A549 (cell line): ENCODE data around the gene ABCA13. TPM values are rescaled to one million over a fixed set of nuclear protein-coding genes. Genes with fewer than 3 reads are reported as not detected.

Source experiments
- ATAC-seq, 2 experiments: fragments of 200-7000 bp in 1 of 2; fragments of >200 bp in 1 of 2; cut with Nextera tagmentation in 1 of 2; cut with Tn5 transposase in 1 of 2; 3 replicates each; pipeline versions ENCODE4 v1.8.0 to v1.9.1; 2018 to 2020; ENCODE audit warnings: mild to moderate bottlenecking in 1 of 2, moderate library complexity in 1 of 2
- CTCF ChIA-PET: fragments of 300-600 bp; sonication (Branson Sonifier 250); formaldehyde crosslinking; extraction: SDS; loops from one replicate; lab custom pipeline; 2021; ENCODE audit warnings: antibody characterized with exemption, inconsistent platforms; lab: Yijun Ruan, JAX
- POLR2A ChIA-PET: fragments of 350-600 bp; formaldehyde crosslinking; extraction: SDS; loops from one replicate; lab custom pipeline; 2021; ENCODE audit warnings: antibody characterized with exemption, inconsistent platforms; lab: Yijun Ruan, JAX
- DNase-seq, 2 experiments: peaks; one replicate each; pipeline versions ENCODE4 v3.0.0 to v3.0.0-alpha.2; 2011 to 2016; ENCODE audit warnings: low read depth in 1 of 2, low spot score in 1 of 2
- FAIRE-seq: peaks from 2 replicates; lab custom pipeline; 2011; peaks lifted over from hg19 to GRCh38; lab: Jason Lieb, UNC
- H3K27ac ChIP-seq, 2 experiments: fragments of >200 bp; sonication (Bioruptor Twin); formaldehyde crosslinking; 3 replicates each; pipeline ENCODE4 v1.5.1; 2016 to 2017
- H3K4me1 ChIP-seq: fragments of >200 bp; sonication (Bioruptor Twin); formaldehyde crosslinking; 3 replicates; pipeline ENCODE4 v1.6.1; 2016
- H3K4me2 ChIP-seq: fragments of >200 bp; sonication (Bioruptor Twin); formaldehyde crosslinking; 3 replicates; pipeline ENCODE4 v1.6.1; 2016
- H3K4me3 ChIP-seq: fragments of >200 bp; sonication (Bioruptor Twin); formaldehyde crosslinking; 3 replicates; pipeline ENCODE4 v1.5.1; 2016
- H3K9me3 ChIP-seq: fragments of >200 bp; sonication (Bioruptor Twin); formaldehyde crosslinking; 3 replicates; pipeline ENCODE4 v1.6.1; 2016
- CBX2 ChIP-seq: fragments of 200-600 bp; sonication (generic); IDR thresholded peaks from 2 replicates; pipeline ENCODE4 v1.6.1; 2016; ENCODE audit warnings: low read depth, mild to moderate bottlenecking, borderline replicate concordance
- CBX8 ChIP-seq: fragments of 200-600 bp; sonication (generic); IDR thresholded peaks from 2 replicates; pipeline ENCODE4 v1.6.1; 2016
- CEBPB ChIP-seq, 2 experiments: fragments of >200 bp in 1 of 2; sonication (Bioruptor Twin) in 1 of 2; formaldehyde crosslinking in 1 of 2; IDR thresholded peaks; 2 replicates each; pipeline ENCODE4 v1.6.1; 2012 to 2016
- CHD2 ChIP-seq: fragments of 150-350 bp; IDR thresholded peaks from 2 replicates; pipeline ENCODE4 v1.6.1; 2014; ENCODE audit warnings: low read length; ENCODE audit not compliant: partially characterized antibody
- EHMT2 ChIP-seq: fragments of 200-600 bp; sonication (generic); IDR thresholded peaks from 2 replicates; pipeline ENCODE4 v1.6.1; 2016; ENCODE audit warnings: antibody characterized with exemption, low read depth, mild to moderate bottlenecking, moderate library complexity
- ELK1 ChIP-seq: fragments of 150-350 bp; IDR thresholded peaks from 2 replicates; pipeline ENCODE4 v1.6.1; 2014; ENCODE audit warnings: low read depth, mild to moderate bottlenecking, low read length
- ESRRA ChIP-seq: fragments of 150-350 bp; IDR thresholded peaks from 2 replicates; pipeline ENCODE4 v1.6.1; 2014; ENCODE audit warnings: mild to moderate bottlenecking, low read length, borderline replicate concordance
- FOSB ChIP-seq: fragments of 250-450 bp; sonication (Bioruptor Pico); IDR thresholded peaks from 2 replicates; pipeline ENCODE4 v1.5.0; 2020; ENCODE audit warnings: mild to moderate bottlenecking, moderate library complexity
- FOSL2 ChIP-seq, 2 experiments: fragments of 450-650 bp in 1 of 2; fragments of >200 bp in 1 of 2; sonication (Bioruptor Twin) in 1 of 2; formaldehyde crosslinking; IDR thresholded peaks; 2 replicates each; pipeline versions ENCODE4 v1.5.0 to v1.6.1; 2016 to 2020; ENCODE audit warnings: mild to moderate bottlenecking in 1 of 2, moderate library complexity in 1 of 2
- FOXS1 ChIP-seq: fragments of 250-450 bp; sonication (Bioruptor Pico); IDR thresholded peaks from 2 replicates; pipeline ENCODE4 v1.5.0; 2020; ENCODE audit warnings: mild to moderate bottlenecking, moderate library complexity
- GATA3 ChIP-seq: IDR thresholded peaks from 2 replicates; pipeline ENCODE4 v1.6.1; 2012; ENCODE audit warnings: borderline replicate concordance
- HEYL ChIP-seq: fragments of 250-450 bp; sonication (Bioruptor Pico); IDR thresholded peaks from 2 replicates; pipeline ENCODE4 v1.8.0; 2021; ENCODE audit warnings: mild to moderate bottlenecking, moderate library complexity
- KDM5A ChIP-seq: fragments of 200-600 bp; sonication (generic); IDR thresholded peaks from 2 replicates; pipeline ENCODE4 v1.6.1; 2016; ENCODE audit warnings: antibody characterized with exemption, mild to moderate bottlenecking
- MAFK ChIP-seq: fragments of 450-650 bp; IDR thresholded peaks from 2 replicates; pipeline ENCODE4 v1.6.1; 2014; ENCODE audit not compliant: partially characterized antibody
- NPAS2 ChIP-seq: fragments of 250-450 bp; sonication (Bioruptor Pico); IDR thresholded peaks from 2 replicates; pipeline ENCODE4 v1.8.0; 2022; ENCODE audit warnings: mild to moderate bottlenecking, moderate library complexity, borderline replicate concordance
- NR3C1 ChIP-seq: fragments of >200 bp; sonication (Bioruptor Twin); formaldehyde crosslinking; IDR thresholded peaks from 3 replicates; pipeline ENCODE4 v1.6.1; 2017
- PBX3 ChIP-seq: IDR thresholded peaks from 2 replicates; pipeline ENCODE4 v1.6.1; 2012
- PHF8 ChIP-seq: fragments of 200-600 bp; sonication (generic); IDR thresholded peaks from 2 replicates; pipeline ENCODE4 v1.6.1; 2016; ENCODE audit warnings: low read depth, mild to moderate bottlenecking, antibody characterized with exemption, moderate library complexity, borderline replicate concordance
- POLR2AphosphoS2 ChIP-seq: conservative IDR thresholded peaks from 2 replicates; pipeline ENCODE4 v1.6.1; 2012; ENCODE audit warnings: low read length, improper control_type of control experiment, inconsistent platforms
- RAD21 ChIP-seq, 2 experiments: fragments of >200 bp in 1 of 2; sonication (Bioruptor Twin) in 1 of 2; formaldehyde crosslinking in 1 of 2; IDR thresholded peaks in 1 of 2; conservative IDR thresholded peaks in 1 of 2; 2 replicates in 1 of 2; 3 replicates in 1 of 2; pipeline ENCODE4 v1.6.1; 2012 to 2018; ENCODE audit warnings: inconsistent platforms in 1 of 2
- RFX5 ChIP-seq: fragments of 450-650 bp; IDR thresholded peaks from 2 replicates; pipeline ENCODE4 v1.7.1; 2014; ENCODE audit warnings: antibody characterized with exemption, mild to moderate bottlenecking, moderate library complexity
- SMC3 ChIP-seq: fragments of >200 bp; sonication (Bioruptor Twin); formaldehyde crosslinking; IDR thresholded peaks from 3 replicates; pipeline ENCODE4 v1.6.1; 2018; ENCODE audit warnings: inconsistent platforms
- TFCP2L1 ChIP-seq: fragments of 250-450 bp; sonication (Bioruptor Pico); IDR thresholded peaks from 2 replicates; pipeline ENCODE4 v1.5.0; 2021; ENCODE audit warnings: mild to moderate bottlenecking
- TP53 ChIP-seq: fragments of 250-450 bp; sonication (Bioruptor Pico); IDR thresholded peaks from 2 replicates; pipeline ENCODE4 v1.5.0; 2021; ENCODE audit warnings: mild to moderate bottlenecking, moderate library complexity
- ZNF302 ChIP-seq: fragments of 250-450 bp; sonication (Bioruptor Pico); IDR thresholded peaks from 2 replicates; pipeline ENCODE4 v1.9.0; 2021; ENCODE audit warnings: inconsistent platforms, mild to moderate bottlenecking, moderate library complexity
- ZSCAN20 ChIP-seq: fragments of 250-450 bp; sonication (Bioruptor Pico); IDR thresholded peaks from 2 replicates; pipeline ENCODE4 v1.8.0; 2022; ENCODE audit warnings: mild to moderate bottlenecking, moderate library complexity
- WGBS: methylation state at CpG from one replicate; pipeline ENCODE4 v1.1.6; 2017; ENCODE audit errors: missing lambda C conversion rate; 5-methylcytosine and 5-hydroxymethylcytosine counted together
- polyA plus RNA-seq, 4 experiments: library from polyadenylated mRNA; depleted of rRNA in 3 of 4; stranded (reverse); fragments of >200 nt; fragmentation: RNase III in 1 of 4; extraction: RNeasy Plus Mini Kit Qiagen cat#74134 plus additional on column Dnase treatment in 1 of 4; gene quantifications; 2 replicates in 3 of 4; 3 replicates in 1 of 4; pipeline ENCODE4 v1.2.3, GENCODE V29; 2011 to 2017

Gene ABCA13
- polyA plus RNA-seq, 2 of the 4 experiments (the other 2 are of a cell fraction) = 0.01 TPM; not detected in 1

- no peaks in the 10 kb centered on the region for H3K9me3 ChIP-seq
- no peaks in the 10 kb centered on the region for H3K4me1 ChIP-seq
- CTCF ChIA-PET = no interaction called here
- 43% methylated on average over 1 of the region's 1 CpG for WGBS
- TF ChIP-seq RFX5 (no peak), ZNF302 (CRISPR knock-in tag) (no peak), CBX8 (no peak), KDM5A (no peak), EHMT2 (no peak), ESRRA (no peak), TFCP2L1 (CRISPR knock-in tag) (no peak), ELK1 (no peak), FOSL2 (IDR thresholded peaks at IDR 0.05) (no peak), FOSL2 (CRISPR knock-in tag; IDR thresholded peaks at IDR 0.05) (no peak), SMC3 (no peak), TP53 (CRISPR knock-in tag) (no peak), NPAS2 (CRISPR knock-in tag) (no peak), POLR2AphosphoS2 (no peak), CHD2 (no peak), ZSCAN20 (CRISPR knock-in tag) (no peak)
- no peak overlapping the region for H3K27ac ChIP-seq
- POLR2A ChIA-PET = no interaction called here
- no peak for FAIRE-seq
- ATAC-seq = no peak
- no peak overlapping the region for H3K4me2 ChIP-seq
- no peak overlapping the region for H3K4me3 ChIP-seq
- DNase-seq = no peak
Measured at GRCh38 chr7:48213226-48213625, 42.0 kb downstream of the ABCA13 start.

DNA sequence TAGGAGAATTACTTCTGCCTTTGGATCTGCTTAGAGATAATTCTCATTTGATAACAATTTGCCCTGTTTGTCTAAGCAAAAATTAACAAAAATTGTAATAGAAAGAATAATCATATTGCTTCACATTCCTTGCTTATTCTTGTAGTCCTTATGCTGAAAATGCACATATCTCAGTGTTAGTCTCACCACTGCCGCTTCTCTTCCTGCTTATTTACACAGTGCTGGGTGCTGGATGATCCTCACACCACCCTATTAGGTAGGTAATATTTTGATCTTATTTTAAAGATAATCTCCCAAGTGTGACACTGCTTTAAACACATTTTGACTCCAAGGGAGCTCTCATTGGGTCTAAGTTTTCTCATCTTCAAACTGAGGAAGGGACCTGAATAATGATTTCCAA, 46.0 kb downstream of the ABCA13 start:
- no peak overlapping the region for H3K4me2 ChIP-seq
- H3K4me3 ChIP-seq = no peak overlapping the region
- 8% methylated on average over 1 of the region's 1 CpG for WGBS
- TF ChIP-seq HEYL (CRISPR knock-in tag) = no peak
- no peak for TF ChIP-seq CEBPB (IDR thresholded peaks at IDR 0.05)
- TF ChIP-seq FOXS1 = no peak
- no peak for TF ChIP-seq PBX3
- no peak for TF ChIP-seq NR3C1
- no peak for TF ChIP-seq MAFK
- no peak for TF ChIP-seq FOSB
- no peak for TF ChIP-seq PHF8
- no peak for TF ChIP-seq GATA3
- TF ChIP-seq RAD21 (conservative IDR thresholded peaks at IDR 0.05 in 1 of 2, IDR thresholded peaks at IDR 0.05 in 1 of 2) = no peak
- H3K4me1 ChIP-seq = no peaks in the 10 kb centered on the region
- DNase-seq (no peak), FAIRE-seq (no peak), ATAC-seq (no peak)
- POLR2A ChIA-PET = no interaction called here
- CTCF ChIA-PET = no interaction called here
- H3K9me3 ChIP-seq = no peaks in the 10 kb centered on the region
- H3K27ac ChIP-seq = no peak overlapping the region

- H3K4me2 ChIP-seq = no peak overlapping the region
- CTCF ChIA-PET = no interaction called here
- FAIRE-seq (no peak), DNase-seq (no peak), ATAC-seq (no peak)
- no peaks in the 10 kb centered on the region for H3K4me1 ChIP-seq
- no peak overlapping the region for H3K4me3 ChIP-seq
- H3K9me3 ChIP-seq = no peaks in the 10 kb centered on the region
- TF ChIP-seq TP53 (CRISPR knock-in tag) (no peak), CBX8 (no peak), FOSB (no peak), CBX2 (no peak)
- no peak overlapping the region for H3K27ac ChIP-seq
- POLR2A ChIA-PET = no interaction called here
Measured at GRCh38 chr7:48217753-48218152, 46.5 kb downstream of the ABCA13 start.
